HepG2 (cell line): ENCODE data around the gene SRRM1. TPM values are rescaled to one million over a fixed set of nuclear protein-coding genes. Genes with fewer than 3 reads are reported as not detected.
A peak's percentile ranks its signal among the peaks of the same experiment; 100 is the strongest.

Source experiments
- ATAC-seq: fragments of 200-7000 bp; cut with Tn5 transposase; 3 replicates; pipeline ENCODE4 v1.9.1; 2020; ENCODE audit warnings: mild to moderate bottlenecking, moderate library complexity
- BruUV-seq: library from RNA; stranded (reverse); fragments of 400-500 nt; replicated peaks from 2 replicates; lab custom pipeline; 2021; lab: Mats Ljungman, UMichigan
- CTCF ChIA-PET: fragments of 300-600 bp; formaldehyde crosslinking; extraction: SDS; loops from one replicate; lab custom pipeline; 2021; ENCODE audit warnings: low total read pairs, inconsistent platforms, low intra/inter-chr PET ratio; lab: Yijun Ruan, JAX
- POLR2A ChIA-PET: fragments of 350-600 bp; sonication (Branson Sonifier 250); formaldehyde crosslinking; loops from one replicate; lab custom pipeline; 2020; ENCODE audit warnings: antibody characterized with exemption, inconsistent platforms; lab: Yijun Ruan, JAX
- DNase-seq: peaks from one replicate; pipeline ENCODE4 v3.0.0-alpha.2; 2015; ENCODE audit warnings: low spot score
- FAIRE-seq: peaks from 3 replicates; lab custom pipeline; 2011; peaks lifted over from hg19 to GRCh38; lab: Jason Lieb, UNC
- H2AFZ ChIP-seq: one replicate; pipeline ENCODE4 v1.6.1; 2011; ENCODE audit warnings: low read length, inconsistent platforms
- H3K27ac ChIP-seq: fragments of 300-600 bp; 3 replicates; pipeline ENCODE4 v1.8.0; 2011; ENCODE audit warnings: mixed run types, mild to moderate bottlenecking, mixed read lengths, low read length, inconsistent platforms; ENCODE audit not compliant: insufficient read depth; ENCODE audit errors: extremely low read length
- H3K27me3 ChIP-seq, 2 experiments: fragments of 200-600 bp in 1 of 2; 2 replicates in 1 of 2; 3 replicates in 1 of 2; pipeline versions ENCODE4 v1.6.0 to v1.8.0; 2011; ENCODE audit warnings: low read length in 2 of 2, mild to moderate bottlenecking in 2 of 2, moderate library complexity in 2 of 2, inconsistent platforms in 1 of 2; ENCODE audit not compliant: insufficient read depth in 2 of 2, control insufficient read depth in 1 of 2
- H3K36me3 ChIP-seq, 2 experiments: fragments of 200-600 bp in 1 of 2; replicated peaks in 1 of 2; 2 replicates in 1 of 2; 3 replicates in 1 of 2; pipeline versions ENCODE4 v1.5.1 to v1.8.0; 2011; ENCODE audit warnings: low read length in 2 of 2, inconsistent platforms in 1 of 2; ENCODE audit not compliant: insufficient read depth in 2 of 2, control insufficient read depth in 1 of 2
- H3K4me1 ChIP-seq: 2 replicates; pipeline ENCODE4 v1.5.1; 2012; ENCODE audit warnings: low read length, inconsistent platforms; ENCODE audit not compliant: insufficient read depth
- H3K4me2 ChIP-seq: 2 replicates; pipeline ENCODE4 v1.6.0; 2011; ENCODE audit warnings: low read depth, low read length, inconsistent platforms
- H3K4me3 ChIP-seq, 3 experiments: fragments of 200-600 bp in 1 of 3; sonication (generic), shearing (Covaris generic) in 1 of 3; replicated peaks in 1 of 3; 2 replicates each; pipeline ENCODE4 v1.5.1; 2011 to 2016; ENCODE audit warnings: low read length in 3 of 3, inconsistent platforms in 2 of 3, low read depth in 2 of 3, mild to moderate bottlenecking in 2 of 3, control low read depth in 1 of 3, mixed read lengths in 1 of 3; ENCODE audit not compliant: insufficient read depth in 1 of 3
- H3K79me2 ChIP-seq: one replicate; pipeline ENCODE4 v1.6.1; 2011; ENCODE audit warnings: low read length, inconsistent platforms; ENCODE audit not compliant: insufficient read depth
- H3K9ac ChIP-seq: 2 replicates; pipeline ENCODE4 v1.6.0; 2011; ENCODE audit warnings: mild to moderate bottlenecking, low read depth, low read length, inconsistent platforms; ENCODE audit not compliant: insufficient read depth
- H3K9me3 ChIP-seq: 2 replicates; pipeline ENCODE4 v1.5.1; 2012; ENCODE audit warnings: mild to moderate bottlenecking, low read length
- H4K20me1 ChIP-seq: 2 replicates; pipeline ENCODE4 v1.6.0; 2011; ENCODE audit warnings: inconsistent platforms, mild to moderate bottlenecking, low read length, moderate library complexity; ENCODE audit not compliant: insufficient read depth
- CEBPB ChIP-seq: IDR thresholded peaks from 2 replicates; pipeline ENCODE4 v1.6.1; 2011; ENCODE audit warnings: low read depth, low read length, improper control_type of control experiment, borderline replicate concordance
- ELK4 ChIP-seq: sonication (generic); formaldehyde crosslinking; IDR thresholded peaks from 2 replicates; pipeline ENCODE4 v1.9.0; 2021; ENCODE audit warnings: missing genetic modification reagents, borderline replicate concordance
- HNRNPL ChIP-seq: fragments of 200-400 bp; formaldehyde crosslinking; IDR thresholded peaks from 2 replicates; pipeline ENCODE4 v1.6.1; 2017; ENCODE audit warnings: mild to moderate bottlenecking, low read depth, low read length
- KLF15 ChIP-seq: sonication (generic); formaldehyde crosslinking; IDR thresholded peaks from 2 replicates; pipeline ENCODE4 v1.8.1; 2023; ENCODE audit warnings: borderline replicate concordance, mild to moderate bottlenecking, inconsistent platforms, missing genetic modification reagents, mixed read lengths
- MEF2D ChIP-seq: sonication (generic); formaldehyde crosslinking; IDR thresholded peaks from 2 replicates; pipeline ENCODE4 v1.5.1; 2020; ENCODE audit warnings: mild to moderate bottlenecking, missing genetic modification reagents
- NCOA2 ChIP-seq: sonication (generic); formaldehyde crosslinking; IDR thresholded peaks from 2 replicates; pipeline ENCODE4 v1.8.0; 2022; ENCODE audit warnings: inconsistent platforms
- SALL1 ChIP-seq: sonication (generic); formaldehyde crosslinking; IDR thresholded peaks from 2 replicates; pipeline ENCODE4 v1.8.0; 2022; ENCODE audit warnings: mild to moderate bottlenecking, missing genetic modification reagents
- STAG1 ChIP-seq: sonication (generic); formaldehyde crosslinking; IDR thresholded peaks from 2 replicates; pipeline ENCODE4 v1.4.0; 2020; ENCODE audit warnings: missing genetic modification reagents
- ZNF337 ChIP-seq: sonication (generic); formaldehyde crosslinking; IDR thresholded peaks from 2 replicates; pipeline ENCODE4 v1.5.1; 2020; ENCODE audit warnings: missing genetic modification reagents, low read depth, mild to moderate bottlenecking, borderline replicate concordance
- ZNF710 ChIP-seq: sonication (generic); formaldehyde crosslinking; IDR thresholded peaks from 2 replicates; pipeline ENCODE4 v1.5.0; 2020; ENCODE audit warnings: mild to moderate bottlenecking, missing genetic modification reagents, borderline replicate concordance
- ZNF784 ChIP-seq: sonication (generic); formaldehyde crosslinking; IDR thresholded peaks from 2 replicates; pipeline ENCODE4 v1.5.1; 2020; ENCODE audit warnings: missing genetic modification reagents, mild to moderate bottlenecking, borderline replicate concordance
- whole genome bisulfite sequencing: methylation state at CpG from one replicate; pipeline ENCODE4 v1.1.6; 2017; ENCODE audit warnings: low lambda C conversion rate; 5-methylcytosine and 5-hydroxymethylcytosine counted together
- in situ Hi-C: cut with HindIII; loops from 2 replicates; pipeline ENCODE4 v1.10.0; 2017; ENCODE audit warnings: low pct_unique_long_range_greater_than_20kb; ENCODE audit not compliant: extremely low pct_ligation_motif_present
- intact Hi-C: fragments of 100-400 bp; cut with micrococcal nuclease; formaldehyde crosslinking; loops from one replicate; pipeline ENCODE4 v1.10.0; 2022; ENCODE audit not compliant: unreplicated experiment
- polyA plus RNA-seq, 8 experiments: library from polyadenylated mRNA; depleted of rRNA in 3 of 8; stranded (reverse) in 7 of 8; unstranded in 1 of 8; fragments of >200 nt; fragmentation: Illumina TruSeq in 4 of 8; extraction: Trizol in 4 of 8; gene quantifications; 2 replicates each; pipeline versions ENCODE4 v1.2.1 to v1.2.3, GENCODE V29; 2011 to 2016; ENCODE audit warnings: low read depth in 4 of 8, missing spikeins in 1 of 8, mixed read lengths in 1 of 8; ENCODE audit not compliant: insufficient read depth in 1 of 8
- total RNA-seq, 5 experiments: library from RNA; depleted of rRNA; stranded (reverse); fragments of >200 nt; fragmentation: Illumina TruSeq; extraction: Trizol; gene quantifications; 2 replicates each; pipeline ENCODE4 v1.2.3, GENCODE V29; 2016; ENCODE audit warnings: low read depth in 1 of 5
- TF ChIP-seq, protein P1 (sequence below): sonication (generic); formaldehyde crosslinking; IDR thresholded peaks from 2 replicates; pipeline ENCODE4 v1.4.0; 2020; ENCODE audit warnings: low read depth, missing genetic modification reagents
- TF ChIP-seq, protein P2 (sequence below): IDR thresholded peaks from 2 replicates; pipeline ENCODE4 v1.6.1; 2016; ENCODE audit warnings: missing compliant biosample characterization, missing genetic modification reagents, borderline replicate concordance

Gene SRRM1
- total and polyA plus RNA-seq, 2 of the 13 experiments (the other 11 are each of a cell fraction or from before 2014, with no cell fraction given), result 31.6 to 44.5 TPM

DNA sequence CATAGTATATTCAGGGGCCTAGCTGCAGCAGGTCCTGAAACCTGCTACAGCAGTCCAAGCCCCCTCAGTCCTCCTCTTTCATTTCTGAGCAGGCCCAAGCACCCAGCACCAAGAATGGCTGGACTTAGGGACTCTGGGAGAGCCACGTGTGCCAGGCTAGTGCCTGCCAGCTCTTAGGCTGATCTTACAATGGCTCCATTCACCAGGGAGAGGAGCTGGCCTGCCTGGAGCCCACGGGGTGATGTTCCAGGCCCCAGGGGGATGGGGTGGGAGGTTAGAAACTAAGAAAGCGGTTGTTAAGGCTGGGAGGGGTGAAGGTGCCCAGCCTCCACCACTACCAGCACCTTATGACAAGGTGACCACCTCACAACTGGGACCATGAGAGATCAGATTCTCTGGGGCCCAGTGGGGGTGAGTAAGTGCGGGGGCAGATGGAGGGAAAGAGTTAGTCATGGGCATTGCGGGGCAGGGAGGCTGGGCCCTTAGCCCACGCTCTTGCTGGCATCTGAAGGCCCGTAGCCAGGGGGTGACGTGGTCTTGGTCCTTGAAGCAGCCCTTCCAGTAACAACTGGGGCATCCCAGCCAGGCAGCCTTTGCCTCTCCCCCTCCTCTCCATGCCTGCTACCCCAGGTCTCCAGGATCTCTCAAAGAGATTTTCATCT, 71.9 kb downstream of the SRRM1 start (continued):
- TF ChIP-seq ZNF710, result no peak
- no peak for TF ChIP-seq CEBPB
- TF ChIP-seq NCOA2 (CRISPR knock-in tag), result no peak
- 0 out of 2 replicates have a peak, but pooled peaks have one; percentile 54 for TF ChIP-seq HNRNPL
- no peak for TF ChIP-seq STAG1

DNA sequence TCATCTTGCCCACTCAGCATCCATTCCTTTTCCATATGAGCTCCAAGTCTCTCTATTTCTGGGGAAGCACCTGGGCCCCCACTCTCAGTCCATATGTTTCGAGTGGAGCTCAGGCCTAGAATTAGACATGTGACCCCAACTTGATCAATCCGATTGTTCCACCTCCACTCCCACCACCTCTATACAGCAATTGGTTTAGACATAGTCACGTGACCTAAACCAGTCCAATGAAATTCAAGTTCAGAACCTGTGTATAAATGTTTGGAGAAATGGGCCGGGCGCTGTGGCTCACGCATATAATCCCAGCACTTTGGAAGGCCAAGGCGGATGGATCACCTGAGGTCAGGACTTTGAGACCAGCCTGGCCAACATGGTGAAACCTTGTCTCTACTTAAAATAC, 72.6 kb downstream of the SRRM1 start:
- no peak for FAIRE-seq
- CTCF ChIA-PET, result no interaction called here
- in situ Hi-C loops (no loop called here), intact Hi-C loops (loop anchor here (1.0 kb wide), 1 partner anchor 10 kb away; no protein-coding TSS in a partner anchor)
- H3K9me3 ChIP-seq, result no peaks in the 10 kb centered on the region
- no peaks in the 10 kb centered on the region for H3K27me3 ChIP-seq
- H3K4me3 ChIP-seq, result no peak overlapping the region
- POLR2A ChIA-PET, result interaction anchor here (1.0 to 3.3 kb wide), 3 partner anchors 8 to 10 kb away, joined by 3 to 22 read pairs (median 7); no protein-coding TSS in a partner anchor
- no peak overlapping the region for H3K27ac ChIP-seq
- H4K20me1 ChIP-seq, result no peaks in the 10 kb centered on the region
- no TSS peak for BruUV-seq
- DNase-seq, result no peak
- WGBS, result 86% methylated on average over 7 of the region's 7 CpGs
- H3K4me2 ChIP-seq, result no peak overlapping the region
- H2AFZ ChIP-seq, result no peak overlapping the region
- no peak overlapping the region for H3K9ac ChIP-seq
- ATAC-seq, result no peak
- H3K4me1 ChIP-seq, result peaks cover 90% of the 10 kb centered on the region
- no peaks in the 10 kb centered on the region for H3K36me3 ChIP-seq
- no peaks in the 10 kb centered on the region for H3K79me2 ChIP-seq
- no peak for TF ChIP-seq ZNF337 (CRISPR knock-in tag)
- TF ChIP-seq KLF15 (CRISPR knock-in tag), result no peak
- TF ChIP-seq, protein P1, sequence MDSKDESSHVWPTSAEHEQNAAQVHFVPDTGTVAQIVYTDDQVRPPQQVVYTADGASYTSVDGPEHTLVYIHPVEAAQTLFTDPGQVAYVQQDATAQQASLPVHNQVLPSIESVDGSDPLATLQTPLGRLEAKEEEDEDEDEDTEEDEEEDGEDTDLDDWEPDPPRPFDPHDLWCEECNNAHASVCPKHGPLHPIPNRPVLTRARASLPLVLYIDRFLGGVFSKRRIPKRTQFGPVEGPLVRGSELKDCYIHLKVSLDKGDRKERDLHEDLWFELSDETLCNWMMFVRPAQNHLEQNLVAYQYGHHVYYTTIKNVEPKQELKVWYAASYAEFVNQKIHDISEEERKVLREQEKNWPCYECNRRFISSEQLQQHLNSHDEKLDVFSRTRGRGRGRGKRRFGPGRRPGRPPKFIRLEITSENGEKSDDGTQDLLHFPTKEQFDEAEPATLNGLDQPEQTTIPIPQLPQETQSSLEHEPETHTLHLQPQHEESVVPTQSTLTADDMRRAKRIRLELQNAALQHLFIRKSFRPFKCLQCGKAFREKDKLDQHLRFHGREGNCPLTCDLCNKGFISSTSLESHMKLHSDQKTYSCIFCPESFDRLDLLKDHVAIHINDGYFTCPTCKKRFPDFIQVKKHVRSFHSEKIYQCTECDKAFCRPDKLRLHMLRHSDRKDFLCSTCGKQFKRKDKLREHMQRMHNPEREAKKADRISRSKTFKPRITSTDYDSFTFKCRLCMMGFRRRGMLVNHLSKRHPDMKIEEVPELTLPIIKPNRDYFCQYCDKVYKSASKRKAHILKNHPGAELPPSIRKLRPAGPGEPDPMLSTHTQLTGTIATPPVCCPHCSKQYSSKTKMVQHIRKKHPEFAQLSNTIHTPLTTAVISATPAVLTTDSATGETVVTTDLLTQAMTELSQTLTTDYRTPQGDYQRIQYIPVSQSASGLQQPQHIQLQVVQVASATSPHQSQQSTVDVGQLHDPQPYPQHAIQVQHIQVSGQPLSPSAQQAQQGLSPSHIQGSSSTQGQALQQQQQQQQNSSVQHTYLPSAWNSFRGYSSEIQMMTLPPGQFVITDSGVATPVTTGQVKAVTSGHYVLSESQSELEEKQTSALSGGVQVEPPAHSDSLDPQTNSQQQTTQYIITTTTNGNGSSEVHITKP, result no peak
- no peak for TF ChIP-seq MEF2D (CRISPR knock-in tag)
- no peak for TF ChIP-seq ZNF784
- no peak for TF ChIP-seq SALL1
- no peak for TF ChIP-seq ELK4 (CRISPR knock-in tag)
- TF ChIP-seq, protein P2, sequence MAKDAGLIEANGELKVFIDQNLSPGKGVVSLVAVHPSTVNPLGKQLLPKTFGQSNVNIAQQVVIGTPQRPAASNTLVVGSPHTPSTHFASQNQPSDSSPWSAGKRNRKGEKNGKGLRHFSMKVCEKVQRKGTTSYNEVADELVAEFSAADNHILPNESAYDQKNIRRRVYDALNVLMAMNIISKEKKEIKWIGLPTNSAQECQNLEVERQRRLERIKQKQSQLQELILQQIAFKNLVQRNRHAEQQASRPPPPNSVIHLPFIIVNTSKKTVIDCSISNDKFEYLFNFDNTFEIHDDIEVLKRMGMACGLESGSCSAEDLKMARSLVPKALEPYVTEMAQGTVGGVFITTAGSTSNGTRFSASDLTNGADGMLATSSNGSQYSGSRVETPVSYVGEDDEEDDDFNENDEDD (CRISPR knock-in tag), result no peak
